ENCODE measurements around the gene BNC2. TPM values are rescaled to one million over a fixed set of nuclear protein-coding genes. Genes with fewer than 3 reads are reported as not detected.

The BNC2 gene
- total and polyA plus RNA-seq, 2 of the 13 experiments (the other 11 are each of a cell fraction or from before 2014, with no cell fraction given): not detected

- TF ChIP-seq, protein P1, sequence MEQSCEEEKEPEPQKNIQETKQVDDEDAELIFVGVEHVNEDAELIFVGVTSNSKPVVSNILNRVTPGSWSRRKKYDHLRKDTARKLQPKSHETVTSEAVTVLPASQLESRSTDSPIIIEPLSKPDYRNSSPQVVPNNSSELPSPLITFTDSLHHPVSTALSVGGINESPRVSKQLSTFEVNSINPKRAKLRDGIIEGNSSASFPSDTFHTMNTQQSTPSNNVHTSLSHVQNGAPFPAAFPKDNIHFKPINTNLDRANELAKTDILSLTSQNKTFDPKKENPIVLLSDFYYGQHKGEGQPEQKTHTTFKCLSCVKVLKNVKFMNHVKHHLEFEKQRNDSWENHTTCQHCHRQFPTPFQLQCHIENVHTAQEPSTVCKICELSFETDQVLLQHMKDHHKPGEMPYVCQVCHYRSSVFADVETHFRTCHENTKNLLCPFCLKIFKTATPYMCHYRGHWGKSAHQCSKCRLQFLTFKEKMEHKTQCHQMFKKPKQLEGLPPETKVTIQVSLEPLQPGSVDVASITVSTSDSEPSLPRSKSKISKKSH (CRISPR knock-in tag; IDR thresholded peaks at IDR 0.05; ENCODE audit: borderline replicate concordance): no peak
- TF ChIP-seq TBL1XR1 (IDR thresholded peaks at IDR 0.05; ENCODE audit: borderline replicate concordance, low read length, partially characterized antibody): no peak
- peak; percentile 74 for TF ChIP-seq EZH2 (conservative IDR thresholded peaks at IDR 0.05; ENCODE audit: low read depth, low read length)
- no peak for TF ChIP-seq ZNF615 (CRISPR knock-in tag; IDR thresholded peaks at IDR 0.05; ENCODE audit: borderline replicate concordance)
Measured at GRCh38 chr9:16726718-16727451, 143.6 kb downstream of the BNC2 start (continued).

GRCh38 chr9:16726029-16726428 lies 144.4 kb downstream of the BNC2 start:
- H3K9me3 ChIP-seq (ENCODE audit: low read length): no peaks in the 10 kb centered on the region
- BruUV-seq (replicated peaks): no TSS peak
- H2AFZ ChIP-seq (ENCODE audit: low read length): no peak overlapping the region
- H3K4me2 ChIP-seq (ENCODE audit: low read depth, low read length): no peak overlapping the region
- no peak overlapping the region for H3K9ac ChIP-seq (ENCODE audit: insufficient read depth, low read depth, low read length)
- intact Hi-C loops (cut with micrococcal nuclease; ENCODE audit: unreplicated experiment) (loop anchor here (5.0 kb wide), 1 partner anchor 506 kb away; no protein-coding TSS in a partner anchor), in situ Hi-C loops (cut with HindIII; ENCODE audit: extremely low pct_ligation_motif_present, low pct_unique_long_range_greater_than_20kb) (no loop called here)
- peaks cover 5 to 37% of the 10 kb centered on the region in 2 experiments; a peak in 4 of 5 replicates for H3K27me3 ChIP-seq (ENCODE audit: control insufficient read depth in 1 of 2, insufficient read depth in 2 of 2, low read length in 2 of 2)
- FAIRE-seq: no peak
- H3K79me2 ChIP-seq (ENCODE audit: insufficient read depth, low read length): no peaks in the 10 kb centered on the region
- DNase-seq (ENCODE audit: low spot score): no peak
- CTCF ChIA-PET (ENCODE audit: low intra/inter-chr PET ratio, low total read pairs): no interaction called here
- no peaks in the 10 kb centered on the region for H3K36me3 ChIP-seq (replicated peaks in 1 of 2; ENCODE audit: control insufficient read depth in 1 of 2, insufficient read depth in 2 of 2, low read length in 2 of 2)
- no peak for ATAC-seq
- no peak for TF ChIP-seq MXD3 (CRISPR knock-in tag; IDR thresholded peaks at IDR 0.05)
- TF ChIP-seq, protein P2, sequence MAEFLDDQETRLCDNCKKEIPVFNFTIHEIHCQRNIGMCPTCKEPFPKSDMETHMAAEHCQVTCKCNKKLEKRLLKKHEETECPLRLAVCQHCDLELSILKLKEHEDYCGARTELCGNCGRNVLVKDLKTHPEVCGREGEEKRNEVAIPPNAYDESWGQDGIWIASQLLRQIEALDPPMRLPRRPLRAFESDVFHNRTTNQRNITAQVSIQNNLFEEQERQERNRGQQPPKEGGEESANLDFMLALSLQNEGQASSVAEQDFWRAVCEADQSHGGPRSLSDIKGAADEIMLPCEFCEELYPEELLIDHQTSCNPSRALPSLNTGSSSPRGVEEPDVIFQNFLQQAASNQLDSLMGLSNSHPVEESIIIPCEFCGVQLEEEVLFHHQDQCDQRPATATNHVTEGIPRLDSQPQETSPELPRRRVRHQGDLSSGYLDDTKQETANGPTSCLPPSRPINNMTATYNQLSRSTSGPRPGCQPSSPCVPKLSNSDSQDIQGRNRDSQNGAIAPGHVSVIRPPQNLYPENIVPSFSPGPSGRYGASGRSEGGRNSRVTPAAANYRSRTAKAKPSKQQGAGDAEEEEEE (CRISPR knock-in tag; IDR thresholded peaks at IDR 0.05; ENCODE audit: borderline replicate concordance): no peak
- no peak for TF ChIP-seq HDAC6 (IDR thresholded peaks at IDR 0.05; ENCODE audit: low read depth, low read length)
- no peak for TF ChIP-seq POLR2AphosphoS5 (IDR thresholded peaks at IDR 0.05; ENCODE audit: low read depth, low read length)
- TF ChIP-seq FOXJ3 (CRISPR knock-in tag; IDR thresholded peaks at IDR 0.05; ENCODE audit: borderline replicate concordance): no peak
- no peak for TF ChIP-seq HNF4A (CRISPR knock-in tag; IDR thresholded peaks at IDR 0.05)
- no peak for TF ChIP-seq BRF2 (CRISPR knock-in tag; IDR thresholded peaks at IDR 0.05)
- TF ChIP-seq KLF6 (CRISPR knock-in tag; IDR thresholded peaks at IDR 0.05): no peak
- no peaks in the 10 kb centered on the region for H4K20me1 ChIP-seq (ENCODE audit: insufficient read depth, low read length)
- no peaks in the 10 kb centered on the region for H3K4me1 ChIP-seq (ENCODE audit: insufficient read depth, low read length)
- no peak overlapping the region for H3K27ac ChIP-seq (ENCODE audit: extremely low read length, insufficient read depth, low read length)
- 18% methylated on average over 7 of the region's 7 CpGs for WGBS (ENCODE audit: low lambda C conversion rate)
- POLR2A ChIA-PET: no interaction called here
- no peak overlapping the region for H3K4me3 ChIP-seq (replicated peaks in 1 of 3; ENCODE audit: insufficient read depth in 1 of 3, low read depth in 2 of 3, low read length in 3 of 3)
